Liver (tissue), 3 donors: Measurements from ENCODE around the gene HSD3B2.

Experiments
- CTCF ChIP-seq: fragments of 150-350 bp; IDR thresholded peaks from 2 replicates; pipeline ENCODE4 v1.5.1; 2017; ENCODE audit warnings: improper control_type of control experiment, low read depth, low read length; ENCODE audit not compliant: missing input control
- FOXA1 ChIP-seq: IDR thresholded peaks from 2 replicates; pipeline ENCODE4 v1.6.1; 2016; ENCODE audit warnings: antibody characterized with exemption
- HNF4G ChIP-seq: IDR thresholded peaks from 2 replicates; pipeline ENCODE4 v1.6.1; 2016; ENCODE audit warnings: antibody characterized with exemption
- SP1 ChIP-seq: IDR thresholded peaks from 2 replicates; pipeline ENCODE4 v1.6.1; 2018; ENCODE audit warnings: antibody characterized with exemption, mild to moderate bottlenecking
- TAF1 ChIP-seq: conservative IDR thresholded peaks from 2 replicates; pipeline ENCODE4 v1.6.1; 2016; ENCODE audit warnings: antibody characterized with exemption, mild to moderate bottlenecking
- TF ChIP-seq, protein P1 (sequence below): IDR thresholded peaks from 2 replicates; pipeline ENCODE4 v1.6.1; 2016; ENCODE audit warnings: antibody characterized with exemption
- TF ChIP-seq, protein P2 (sequence below): IDR thresholded peaks from 2 replicates; pipeline ENCODE4 v1.6.1; 2016; ENCODE audit warnings: antibody characterized with exemption, mild to moderate bottlenecking
- TF ChIP-seq, protein P3 (sequence below): IDR thresholded peaks from 2 replicates; pipeline ENCODE4 v1.6.1; 2016; ENCODE audit warnings: antibody characterized with exemption
- donor health status: healthy.
- donor health status: healthy.

GRCh38 chr1:119420638-119421037 is 5.7 kb downstream of the HSD3B2 start:
- no peak for TF ChIP-seq CTCF
- TF ChIP-seq, protein P1, sequence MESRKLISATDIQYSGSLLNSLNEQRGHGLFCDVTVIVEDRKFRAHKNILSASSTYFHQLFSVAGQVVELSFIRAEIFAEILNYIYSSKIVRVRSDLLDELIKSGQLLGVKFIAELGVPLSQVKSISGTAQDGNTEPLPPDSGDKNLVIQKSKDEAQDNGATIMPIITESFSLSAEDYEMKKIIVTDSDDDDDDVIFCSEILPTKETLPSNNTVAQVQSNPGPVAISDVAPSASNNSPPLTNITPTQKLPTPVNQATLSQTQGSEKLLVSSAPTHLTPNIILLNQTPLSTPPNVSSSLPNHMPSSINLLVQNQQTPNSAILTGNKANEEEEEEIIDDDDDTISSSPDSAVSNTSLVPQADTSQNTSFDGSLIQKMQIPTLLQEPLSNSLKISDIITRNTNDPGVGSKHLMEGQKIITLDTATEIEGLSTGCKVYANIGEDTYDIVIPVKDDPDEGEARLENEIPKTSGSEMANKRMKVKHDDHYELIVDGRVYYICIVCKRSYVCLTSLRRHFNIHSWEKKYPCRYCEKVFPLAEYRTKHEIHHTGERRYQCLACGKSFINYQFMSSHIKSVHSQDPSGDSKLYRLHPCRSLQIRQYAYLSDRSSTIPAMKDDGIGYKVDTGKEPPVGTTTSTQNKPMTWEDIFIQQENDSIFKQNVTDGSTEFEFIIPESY: no peak
- TF ChIP-seq FOXA1: no peak
- TF ChIP-seq, protein P2, sequence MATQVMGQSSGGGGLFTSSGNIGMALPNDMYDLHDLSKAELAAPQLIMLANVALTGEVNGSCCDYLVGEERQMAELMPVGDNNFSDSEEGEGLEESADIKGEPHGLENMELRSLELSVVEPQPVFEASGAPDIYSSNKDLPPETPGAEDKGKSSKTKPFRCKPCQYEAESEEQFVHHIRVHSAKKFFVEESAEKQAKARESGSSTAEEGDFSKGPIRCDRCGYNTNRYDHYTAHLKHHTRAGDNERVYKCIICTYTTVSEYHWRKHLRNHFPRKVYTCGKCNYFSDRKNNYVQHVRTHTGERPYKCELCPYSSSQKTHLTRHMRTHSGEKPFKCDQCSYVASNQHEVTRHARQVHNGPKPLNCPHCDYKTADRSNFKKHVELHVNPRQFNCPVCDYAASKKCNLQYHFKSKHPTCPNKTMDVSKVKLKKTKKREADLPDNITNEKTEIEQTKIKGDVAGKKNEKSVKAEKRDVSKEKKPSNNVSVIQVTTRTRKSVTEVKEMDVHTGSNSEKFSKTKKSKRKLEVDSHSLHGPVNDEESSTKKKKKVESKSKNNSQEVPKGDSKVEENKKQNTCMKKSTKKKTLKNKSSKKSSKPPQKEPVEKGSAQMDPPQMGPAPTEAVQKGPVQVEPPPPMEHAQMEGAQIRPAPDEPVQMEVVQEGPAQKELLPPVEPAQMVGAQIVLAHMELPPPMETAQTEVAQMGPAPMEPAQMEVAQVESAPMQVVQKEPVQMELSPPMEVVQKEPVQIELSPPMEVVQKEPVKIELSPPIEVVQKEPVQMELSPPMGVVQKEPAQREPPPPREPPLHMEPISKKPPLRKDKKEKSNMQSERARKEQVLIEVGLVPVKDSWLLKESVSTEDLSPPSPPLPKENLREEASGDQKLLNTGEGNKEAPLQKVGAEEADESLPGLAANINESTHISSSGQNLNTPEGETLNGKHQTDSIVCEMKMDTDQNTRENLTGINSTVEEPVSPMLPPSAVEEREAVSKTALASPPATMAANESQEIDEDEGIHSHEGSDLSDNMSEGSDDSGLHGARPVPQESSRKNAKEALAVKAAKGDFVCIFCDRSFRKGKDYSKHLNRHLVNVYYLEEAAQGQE: no peak
- TF ChIP-seq, protein P3, sequence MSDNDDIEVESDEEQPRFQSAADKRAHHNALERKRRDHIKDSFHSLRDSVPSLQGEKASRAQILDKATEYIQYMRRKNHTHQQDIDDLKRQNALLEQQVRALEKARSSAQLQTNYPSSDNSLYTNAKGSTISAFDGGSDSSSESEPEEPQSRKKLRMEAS: no peak
- no peak for TF ChIP-seq HNF4G
- TF ChIP-seq TAF1: no peak
- no peak for TF ChIP-seq SP1
